AG08396 (cell line): ENCODE measurements around the gene RNF151.
"Not testable (repeated sequence)": the region's sequence is repeated elsewhere in the genome, so short reads cannot be mapped to it uniquely, and the experiment has no call there.

Source experiments
- DNase-seq: peaks from one replicate; pipeline ENCODE4 v3.0.0; 2012; ENCODE audit warnings: low spot score, mixed read lengths

The RNF151 gene

GRCh38 chr16:1959269-1960039 lies 7.2 kb upstream of the RNF151 start, which contains the start of gene NDUFB10:
TSS of gene NDUFB10 (plus strand) at chr16:1959538. CDS start at chr16:1959625, 87 bp downstream.
- DNase-seq, result peak; percentile 95

- DNase-seq, result no peak
These were observed 5.7 kb upstream of the RNF151 start for GRCh38 chr16:1960665-1961630.

DNA sequence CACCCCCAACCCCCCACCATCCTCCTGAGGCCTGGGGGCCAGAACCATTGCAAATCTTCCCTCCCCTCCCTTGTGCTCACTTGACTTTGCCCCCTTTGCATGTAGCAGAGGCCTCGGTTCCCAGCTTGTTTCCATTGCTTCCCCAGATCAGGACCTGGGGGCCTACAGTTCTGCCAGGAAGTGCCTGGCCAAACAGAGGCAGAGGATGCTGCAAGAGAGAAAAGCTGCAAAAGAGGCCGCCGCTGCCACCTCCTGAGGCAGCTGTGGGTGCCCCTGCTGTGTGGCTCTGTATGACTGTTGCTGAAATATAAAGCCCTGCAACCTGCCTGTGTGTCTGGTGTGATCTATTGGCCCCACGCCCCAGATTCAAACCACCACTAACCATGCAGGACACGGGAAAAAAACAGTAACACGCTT lies 5.0 kb upstream of the RNF151 start:
- no peak for DNase-seq

DNA sequence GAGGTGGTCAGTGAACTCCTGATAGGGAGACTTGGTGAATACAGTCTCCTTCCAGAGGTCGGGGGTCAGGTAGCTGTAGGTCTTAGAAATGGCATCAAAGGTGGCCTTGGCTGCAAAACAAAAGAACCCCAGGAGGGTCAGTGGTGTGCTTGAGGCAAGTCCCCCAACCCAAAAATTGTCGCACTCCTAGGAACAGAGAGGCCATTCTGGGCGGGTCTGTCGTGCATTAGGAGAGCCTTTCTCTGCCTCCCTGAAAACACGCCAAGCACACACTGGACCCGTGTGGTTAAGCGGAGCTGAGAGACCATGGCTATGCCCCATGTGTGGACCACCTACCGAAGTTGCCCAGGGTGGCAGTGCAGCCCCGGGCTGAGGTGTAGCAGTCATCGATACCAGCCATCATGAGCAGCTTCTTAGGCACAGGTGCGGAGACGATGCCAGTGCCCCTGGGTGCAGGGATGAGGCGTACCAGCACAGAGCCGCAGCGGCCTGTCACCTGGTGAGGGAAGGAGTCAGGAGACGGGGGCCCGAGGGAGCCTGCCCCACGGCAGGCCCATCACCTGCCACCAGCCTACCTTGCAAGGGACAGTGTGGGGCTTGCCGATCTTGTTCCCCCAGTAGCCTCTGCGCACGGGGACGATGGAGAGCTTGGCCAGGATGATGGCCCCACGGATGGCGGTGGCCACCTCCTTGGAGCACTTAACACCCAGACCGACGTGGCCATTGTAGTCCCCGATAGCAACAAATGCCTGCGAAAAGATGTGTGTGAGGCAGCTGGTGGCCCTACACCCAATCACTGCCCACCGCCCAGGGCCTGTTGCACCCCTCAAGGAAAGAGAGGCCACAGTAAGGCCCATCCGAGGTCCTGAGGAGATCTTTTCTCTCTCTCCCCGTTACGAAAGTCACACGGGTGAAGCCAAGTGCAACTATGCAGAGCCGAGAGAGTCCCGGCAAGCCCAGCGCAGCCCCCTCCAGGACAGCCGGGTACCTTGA lies 4.2 kb upstream of the RNF151 start:
- DNase-seq, result not testable (repeated sequence)

DNA sequence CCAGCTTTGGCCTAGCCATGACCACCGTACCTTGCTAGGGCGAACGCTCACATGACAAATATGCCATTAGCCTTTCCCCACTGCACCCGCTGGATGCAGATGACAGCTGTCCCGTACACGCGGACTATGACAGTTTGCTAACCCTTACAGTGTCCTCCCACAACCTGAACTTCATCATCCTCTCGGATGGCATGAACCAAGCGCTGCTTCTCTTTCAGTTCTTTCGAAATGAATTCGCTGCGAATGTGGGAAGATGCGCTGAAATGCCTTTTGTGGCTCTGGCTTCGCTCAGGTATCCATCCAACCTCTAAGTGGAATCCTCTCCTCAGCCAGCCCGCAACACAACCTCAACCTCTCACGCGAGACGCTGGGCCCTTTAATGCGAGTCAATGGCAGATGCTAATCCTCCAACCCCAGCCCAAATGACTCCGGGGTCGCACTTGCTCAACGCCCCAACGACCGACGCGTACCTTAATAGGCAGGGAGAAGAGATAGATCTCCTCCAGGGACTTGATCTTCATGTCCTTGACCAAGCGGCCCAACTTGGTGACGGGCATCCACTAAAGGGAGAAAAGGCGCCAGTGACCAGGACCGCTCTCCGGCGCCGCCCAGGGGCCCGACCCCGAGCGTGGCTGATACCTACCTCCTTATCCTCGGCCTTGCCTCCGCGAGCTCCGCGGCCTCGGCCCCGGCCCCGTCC lies 2.7 kb upstream of the RNF151 start:
- no peak for DNase-seq

DNA sequence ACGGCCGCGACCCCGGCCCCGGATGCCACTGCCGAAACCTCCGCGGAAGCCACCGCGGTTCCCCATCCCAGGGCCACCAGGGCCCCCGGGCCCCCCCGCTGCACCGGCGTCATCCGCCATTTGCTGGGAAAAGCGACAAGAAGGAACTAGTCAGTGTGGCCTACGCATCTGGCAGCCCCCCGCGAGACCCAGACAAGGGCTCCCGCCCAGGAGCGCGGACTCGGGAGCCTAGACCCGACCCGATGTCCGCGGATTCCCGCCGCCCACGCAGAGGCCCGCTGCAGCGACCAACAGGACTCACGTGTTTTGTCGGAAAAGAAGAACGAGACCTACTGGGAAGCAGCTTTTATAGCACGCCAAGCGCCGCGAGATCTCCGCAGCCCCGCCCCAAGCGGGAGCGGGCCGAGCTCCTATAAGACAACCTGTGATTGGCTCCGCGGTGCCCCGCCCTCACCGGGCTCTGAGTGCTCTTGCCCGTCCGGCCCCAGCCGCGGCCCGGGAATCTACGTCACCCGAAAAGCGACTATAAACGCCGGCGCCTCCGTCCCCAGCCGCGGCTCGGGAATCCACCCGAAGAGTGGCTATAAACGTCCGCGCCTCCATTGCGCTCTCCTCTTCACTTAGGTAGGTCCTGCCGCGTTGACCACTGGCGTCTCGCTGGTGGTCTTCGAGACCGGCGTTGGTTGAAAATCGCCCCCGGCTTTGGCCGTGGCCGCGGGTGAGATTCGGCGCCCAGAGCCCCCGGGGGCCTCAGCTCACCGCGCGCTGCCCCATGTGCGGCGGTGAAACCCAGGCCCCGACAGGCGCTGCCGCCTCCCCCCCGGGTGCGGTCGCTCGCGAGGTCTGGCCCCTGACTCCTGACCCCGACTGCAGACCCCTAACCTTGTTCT lies 1.9 kb upstream of the RNF151 start, which contains the start of gene RPS2:
TSS of gene RPS2 (minus strand) at position 321 of the 890 bp plus-strand sequence. CDS start at position 120, 201 bp downstream.
- peak; percentile 100 for DNase-seq

DNA sequence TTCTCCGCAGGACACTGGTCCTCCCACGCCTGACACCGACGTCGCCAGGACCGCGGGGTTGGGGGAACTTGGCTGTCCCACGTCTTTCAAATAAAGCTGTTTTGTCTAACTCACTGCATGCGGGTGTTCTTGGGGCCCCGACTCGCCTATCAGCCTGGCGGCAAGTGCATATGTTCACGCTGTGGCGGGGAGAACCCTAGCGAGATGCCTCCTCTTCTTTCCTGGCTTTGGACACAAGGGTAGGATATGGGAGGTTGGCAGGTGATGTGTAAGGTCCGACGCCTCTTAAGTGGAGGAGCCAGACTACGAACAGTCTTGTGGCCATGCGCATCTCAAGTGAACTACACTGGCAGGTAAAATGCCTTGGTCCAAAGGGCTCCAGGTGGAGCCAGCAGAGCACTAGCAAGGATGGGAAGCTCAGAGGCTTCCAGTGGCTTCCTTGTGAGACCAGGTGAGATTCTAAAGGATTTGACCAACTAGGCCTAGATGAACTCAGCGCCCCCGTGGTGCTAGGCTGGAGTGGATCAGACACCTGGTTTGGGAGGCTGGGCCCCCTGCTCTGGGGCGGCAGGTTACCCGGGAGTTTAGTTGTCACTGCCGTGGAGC lies 1.2 kb upstream of the RNF151 start:
- no peak for DNase-seq

GRCh38 chr16:1968146-1968953 lies 1.7 kb downstream of the RNF151 start:
- DNase-seq, result no peak

DNA sequence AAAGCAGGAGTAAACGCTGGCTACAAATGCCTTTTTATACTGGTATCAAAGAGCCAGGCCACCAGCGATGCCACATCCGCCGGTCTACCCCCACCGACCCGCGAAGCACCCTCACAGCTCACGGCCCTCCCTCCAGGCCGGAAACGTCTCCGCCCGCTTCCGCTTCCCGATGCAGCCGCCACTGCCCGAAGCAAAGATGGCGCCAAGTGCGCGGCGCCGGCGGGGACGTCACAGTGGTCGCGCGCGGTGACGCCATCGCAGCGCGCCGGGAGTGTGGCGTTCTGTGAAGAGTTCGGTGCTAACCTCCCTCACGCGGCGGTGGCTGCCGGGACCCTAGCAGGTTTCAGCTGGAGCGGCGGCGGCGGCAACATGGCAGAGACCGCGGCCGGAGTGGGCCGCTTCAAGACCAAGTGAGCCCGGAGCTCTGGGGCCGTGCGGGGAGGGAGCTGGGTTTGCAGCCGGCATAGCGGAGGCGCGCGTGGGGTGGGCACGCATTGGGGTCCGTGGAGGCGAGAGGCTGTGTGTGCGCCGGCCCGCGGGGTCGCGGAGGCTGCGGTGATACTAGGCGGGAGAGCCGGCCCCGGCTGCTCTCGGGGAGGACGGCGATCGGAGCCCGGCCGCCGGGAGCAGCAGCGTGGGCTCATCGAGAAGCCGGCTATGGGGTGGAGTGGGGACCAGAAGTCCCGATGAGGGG lies 5.3 kb downstream of the RNF151 start, which contains the start of gene TBL3:
TSS of gene TBL3 (plus strand) at position 258 of the 694 bp plus-strand sequence. CDS start at position 370, 112 bp downstream.
- DNase-seq, result peak; percentile 96

- DNase-seq, result peak; percentile 75
These were observed 5.8 kb downstream of the RNF151 start for GRCh38 chr16:1972490-1972877.

DNA sequence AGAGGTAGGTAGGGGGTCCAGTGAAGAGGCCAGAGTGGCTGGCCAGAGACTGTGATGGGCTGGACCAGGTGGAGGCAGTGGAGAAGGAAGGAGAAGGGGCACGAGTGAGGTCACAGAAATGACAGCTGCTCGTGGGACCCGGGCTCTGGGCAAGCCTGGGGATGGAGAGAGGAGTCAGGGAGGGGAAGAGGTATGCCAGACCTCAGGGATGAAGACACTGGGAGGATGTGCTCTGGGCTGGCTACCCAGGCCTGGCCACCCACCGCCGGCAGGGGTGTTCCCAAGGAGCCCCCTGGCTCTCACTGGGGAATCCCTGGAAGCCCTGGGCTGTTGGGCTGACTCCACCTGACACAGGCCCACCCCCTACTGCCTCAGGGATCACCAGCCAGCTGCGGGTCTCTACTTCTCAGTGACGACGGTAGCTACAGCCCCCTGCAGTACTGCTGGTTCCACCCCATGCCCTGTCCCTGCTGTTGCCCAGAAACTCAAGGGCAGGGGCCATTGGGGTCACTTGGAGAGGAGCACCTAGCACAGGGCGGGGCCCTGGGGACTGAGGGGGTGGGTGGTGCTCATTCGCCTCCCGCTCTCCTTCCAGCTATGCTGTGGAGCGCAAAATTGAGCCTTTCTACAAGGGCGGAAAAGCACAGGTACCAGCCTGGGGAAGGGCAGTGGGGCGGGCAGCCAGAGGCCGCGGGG lies 7.0 kb downstream of the RNF151 start:
- DNase-seq, result no peak

DNA sequence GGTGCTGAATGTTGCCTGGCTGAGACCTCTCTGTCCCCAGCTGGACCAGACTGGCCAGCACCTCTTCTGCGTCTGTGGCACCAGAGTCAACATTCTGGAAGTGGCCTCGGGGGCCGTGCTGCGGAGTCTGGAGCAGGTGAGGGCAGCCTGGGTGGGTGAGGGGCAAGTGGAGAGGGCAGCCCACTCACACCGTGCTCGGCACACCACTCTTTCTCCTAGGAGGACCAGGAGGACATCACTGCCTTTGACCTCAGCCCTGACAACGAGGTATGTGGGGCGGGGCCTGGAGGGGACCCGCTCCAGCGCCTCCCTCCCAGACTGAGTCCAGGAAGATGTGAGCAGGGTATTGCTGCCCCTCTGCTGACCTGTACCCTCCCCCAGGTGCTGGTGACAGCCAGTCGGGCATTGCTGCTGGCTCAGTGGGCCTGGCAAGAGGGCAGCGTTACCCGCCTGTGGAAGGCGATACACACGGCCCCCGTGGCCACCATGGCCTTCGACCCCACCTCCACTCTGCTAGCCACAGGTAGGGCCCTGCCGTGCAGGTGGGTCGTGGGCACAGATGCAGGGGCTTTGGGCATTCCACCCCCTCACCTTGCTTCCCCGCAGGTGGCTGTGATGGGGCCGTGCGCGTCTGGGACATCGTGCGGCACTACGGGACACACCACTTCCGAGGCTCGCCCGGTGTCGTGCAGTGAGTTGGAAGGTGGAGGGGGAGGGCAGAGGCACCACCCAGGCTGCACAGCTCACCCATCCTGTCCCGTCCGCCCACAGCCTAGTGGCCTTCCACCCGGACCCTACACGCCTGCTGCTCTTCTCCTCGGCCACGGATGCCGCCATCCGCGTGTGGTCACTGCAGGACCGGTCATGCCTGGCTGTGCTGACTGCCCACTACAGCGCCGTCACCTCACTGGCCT lies 7.8 kb downstream of the RNF151 start:
- no peak for DNase-seq

GRCh38 chr16:1975432-1976215 lies 9.0 kb downstream of the RNF151 start:
- DNase-seq, result no peak

- DNase-seq, result no peak
These were observed 9.5 kb downstream of the RNF151 start for GRCh38 chr16:1976216-1976520.
